Endothelial cell of umbilical vein (primary cell): ENCODE results near the gene RASL10A. TPM values are rescaled to one million over a fixed set of nuclear protein-coding genes. Genes with fewer than 3 reads are reported as not detected.

Experiments used
- BruUV-seq: library from RNA; stranded (reverse); fragments of 400-500 nt; replicated peaks from 2 replicates; lab custom pipeline; 2021; lab: Mats Ljungman, UMichigan
- CTCF ChIA-PET: fragments of 300-600, 350-600 bp; sonication (Branson Sonifier 250); formaldehyde crosslinking; loops from one replicate; lab custom pipeline; 2021; ENCODE audit warnings: antibody characterized with exemption, inconsistent platforms; lab: Charles Lee
- POLR2A ChIA-PET: fragments of 300-600, 350-600 bp; sonication (Branson Sonifier 250); formaldehyde crosslinking; loops from one replicate; lab custom pipeline; 2021; ENCODE audit warnings: antibody characterized with exemption, inconsistent platforms; lab: Charles Lee
- DNase-seq: peaks from one replicate; pipeline ENCODE4 v3.0.0-alpha.2; 2011; ENCODE audit warnings: low read depth, low spot score
- FAIRE-seq: peaks from 2 replicates; lab custom pipeline; 2011; peaks lifted over from hg19 to GRCh38; lab: Jason Lieb, UNC
- H2AFZ ChIP-seq: 2 replicates; pipeline ENCODE4 v1.6.0; 2012; ENCODE audit warnings: low read depth, low read length, control low read depth, inconsistent platforms
- H3K27ac ChIP-seq: 2 replicates; pipeline ENCODE4 v1.5.1; 2011; ENCODE audit warnings: low read depth, mild to moderate bottlenecking, control low read depth, low read length, moderate library complexity; ENCODE audit not compliant: insufficient read depth
- H3K27me3 ChIP-seq, 2 experiments: 2 replicates each; pipeline versions ENCODE4 v1.6.0 to v1.6.1; 2011; ENCODE audit warnings: low read length in 2 of 2, mixed read lengths in 1 of 2; ENCODE audit not compliant: control insufficient read depth in 2 of 2, insufficient read depth in 2 of 2
- H3K36me3 ChIP-seq, 2 experiments: 2 replicates in 1 of 2; 3 replicates in 1 of 2; pipeline ENCODE4 v1.5.1; 2011; ENCODE audit warnings: low read length in 2 of 2, mild to moderate bottlenecking in 1 of 2, moderate library complexity in 1 of 2; ENCODE audit not compliant: control insufficient read depth in 2 of 2, insufficient read depth in 2 of 2; ENCODE audit errors: extremely low read depth in 1 of 2
- H3K4me1 ChIP-seq: 3 replicates; pipeline ENCODE4 v1.5.1; 2011; ENCODE audit warnings: mild to moderate bottlenecking, low read length; ENCODE audit not compliant: control insufficient read depth, insufficient read depth; ENCODE audit errors: extremely low read depth
- H3K4me2 ChIP-seq: 2 replicates; pipeline ENCODE4 v1.6.1; 2011; ENCODE audit warnings: low read length, control low read depth, mixed read lengths; ENCODE audit not compliant: insufficient read depth
- H3K4me3 ChIP-seq, 3 experiments: fragments of 200-600 bp in 1 of 3; sonication (generic), shearing (Covaris generic) in 1 of 3; replicated peaks in 1 of 3; 2 replicates each; pipeline ENCODE4 v1.5.1; 2011 to 2016; ENCODE audit warnings: control low read depth in 3 of 3, low read length in 3 of 3, mild to moderate bottlenecking in 2 of 3, inconsistent platforms in 1 of 3, low read depth in 1 of 3, moderate library complexity in 1 of 3; ENCODE audit not compliant: insufficient read depth in 1 of 3
- H3K79me2 ChIP-seq: 2 replicates; pipeline ENCODE4 v1.6.0; 2012; ENCODE audit warnings: low read length, inconsistent platforms; ENCODE audit not compliant: control insufficient read depth, insufficient read depth
- H3K9ac ChIP-seq: replicated peaks from 2 replicates; pipeline ENCODE3; 2011; ENCODE audit warnings: low read length, control low read depth; ENCODE audit not compliant: insufficient read depth; ENCODE audit errors: extremely low read depth
- H3K9me1 ChIP-seq: replicated peaks from 3 replicates; pipeline ENCODE4 v1.6.0; 2011; ENCODE audit warnings: mild to moderate bottlenecking, low read length; ENCODE audit not compliant: control insufficient read depth, insufficient read depth; ENCODE audit errors: extremely low read depth
- H3K9me3 ChIP-seq: replicated peaks from 2 replicates; pipeline ENCODE4 v1.5.1; 2012; ENCODE audit warnings: low read length, inconsistent platforms; ENCODE audit not compliant: control insufficient read depth, insufficient read depth
- H4K20me1 ChIP-seq: replicated peaks from 2 replicates; pipeline ENCODE3; 2011; ENCODE audit warnings: mild to moderate bottlenecking, low read length; ENCODE audit not compliant: control insufficient read depth, insufficient read depth; ENCODE audit errors: extremely low read depth
- FOS ChIP-seq: IDR thresholded peaks from 2 replicates; pipeline ENCODE4 v1.6.1; 2011; ENCODE audit warnings: mild to moderate bottlenecking, low read length, moderate library complexity, borderline replicate concordance; ENCODE audit not compliant: insufficient read depth
- JUN ChIP-seq: IDR thresholded peaks from 2 replicates; pipeline ENCODE4 v1.6.1; 2011; ENCODE audit warnings: borderline replicate concordance, low read depth; ENCODE audit not compliant: insufficient read length, insufficient read depth
- MYC ChIP-seq: IDR thresholded peaks from one replicate; pipeline ENCODE4 v1.6.1; 2011; ENCODE audit warnings: mild to moderate bottlenecking, low read depth, low read length
- POLR2A ChIP-seq: IDR thresholded peaks from 2 replicates; pipeline ENCODE4 v1.6.1; 2012; ENCODE audit warnings: low read depth, mild to moderate bottlenecking, control low read depth, low read length
- POLR2AphosphoS5 ChIP-seq: IDR thresholded peaks from 2 replicates; pipeline ENCODE4 v1.6.1; 2012; ENCODE audit warnings: low read depth, mild to moderate bottlenecking, control low read depth, low read length, moderate library complexity; ENCODE audit not compliant: insufficient read depth
- dilution Hi-C: fragments of 300-500 bp; cut with MboI; formaldehyde crosslinking; loops from one replicate; pipeline ENCODE4 v1.15.0; 2019; ENCODE audit warnings: low sequenced_read_pairs; ENCODE audit not compliant: extremely low pct_ligation_motif_present
- intact Hi-C: fragments of 100-400 bp; cut with micrococcal nuclease; formaldehyde crosslinking; loops from one replicate; pipeline ENCODE4 v1.10.0; 2022
- microRNA-seq: library from miRNA; unstranded; fragments of <30 nt; microRNA quantifications from one replicate; pipeline ENCODE4 v1.2.0, GENCODE V29; 2021; ENCODE audit warnings: borderline number of aligned reads, borderline replicate concordance
- polyA plus RNA-seq, 4 experiments: library from polyadenylated mRNA; depleted of rRNA in 3 of 4; stranded (reverse) in 3 of 4; unstranded in 1 of 4; fragments of >200 nt; gene quantifications; 2 replicates each; pipeline versions ENCODE4 v1.2.1 to v1.2.3, GENCODE V29; 2011 to 2012; ENCODE audit warnings: missing spikeins in 1 of 4
- small RNA-seq: library from RNA; depleted of rRNA; stranded (forward); fragments of <200 nt; gene quantifications from one replicate; pipeline ENCODE3, GENCODE V24; 2012; ENCODE audit warnings: low replicate concordance, low read depth; ENCODE audit not compliant: insufficient read depth, insufficient read length
- total RNA-seq: library from RNA; stranded (reverse); gene quantifications from 2 replicates; pipeline ENCODE4 v1.2.3, GENCODE V29; 2021
- TF ChIP-seq, protein P1 (sequence below), 2 donors: IDR thresholded peaks; 1 replicate in 1 of 2; 2 replicates in 1 of 2; pipeline ENCODE4 v1.5.1; 2011; ENCODE audit warnings: low read length in 2 of 2, mild to moderate bottlenecking in 2 of 2, moderate library complexity in 2 of 2, control low read depth in 1 of 2, inconsistent platforms in 1 of 2, low read depth in 1 of 2; ENCODE audit not compliant: insufficient read depth in 1 of 2; ENCODE audit errors: extremely low read depth in 1 of 2
- TF ChIP-seq, protein P2 (sequence below): IDR thresholded peaks from 2 replicates; pipeline ENCODE4 v1.6.1; 2011; ENCODE audit not compliant: insufficient read depth, insufficient read length

Gene RASL10A
- total and polyA plus RNA-seq, 2 donors (not counting 3 experiments of a cell fraction or from before 2014, with no cell fraction given), result 1.1 to 1.9 TPM

DNA sequence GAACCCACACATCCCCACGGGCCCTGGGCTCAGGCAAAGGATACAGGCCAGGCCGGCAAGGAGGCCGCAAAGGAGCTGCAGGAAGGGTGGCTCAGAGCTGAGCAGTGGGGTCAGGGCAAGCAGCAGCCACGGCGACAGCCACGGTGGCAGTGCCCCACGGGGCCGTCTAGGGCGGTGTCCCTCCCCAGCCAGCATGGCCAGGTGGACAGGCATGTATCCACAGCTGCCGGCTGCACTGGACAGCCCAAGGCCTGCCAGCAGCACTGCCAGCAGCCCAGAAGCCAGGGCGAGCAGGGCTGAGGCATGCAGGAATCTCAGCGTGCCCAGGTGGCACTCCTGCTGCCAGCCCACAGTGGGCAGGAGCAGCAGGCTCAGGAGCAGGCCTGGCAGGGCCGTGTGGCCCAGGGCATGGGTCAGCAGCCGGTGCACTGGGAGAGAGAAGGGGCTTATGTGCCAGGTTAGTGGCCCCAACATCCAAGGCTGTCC is 51.7 kb downstream of the RASL10A start:
- dilution Hi-C loops, result no loop called here
- BruUV-seq, result no TSS peak
- CTCF ChIA-PET, result no interaction called here
- Histone ChIP-seq H2AFZ (no peak overlapping the region), H4K20me1 (no peaks in the 10 kb centered on the region), H3K9me1 (no peaks in the 10 kb centered on the region), H3K4me3 (no peak overlapping the region), H3K27ac (no peak overlapping the region), H3K79me2 (peaks cover 25% of the 10 kb centered on the region), H3K9me3 (no peaks in the 10 kb centered on the region), H3K4me2 (no peak overlapping the region), H3K27me3 (no peaks in the 10 kb centered on the region), H3K36me3 (peaks cover 4 to 14% of the 10 kb centered on the region in 2 experiments), H3K4me1 (peaks cover 16% of the 10 kb centered on the region), H3K9ac (no peak overlapping the region)
- FAIRE-seq (no peak), DNase-seq (no peak)
- POLR2A ChIA-PET, result no interaction called here
- intact Hi-C loops, result no loop called here
- no peak for TF ChIP-seq MYC
- TF ChIP-seq, protein P1, sequence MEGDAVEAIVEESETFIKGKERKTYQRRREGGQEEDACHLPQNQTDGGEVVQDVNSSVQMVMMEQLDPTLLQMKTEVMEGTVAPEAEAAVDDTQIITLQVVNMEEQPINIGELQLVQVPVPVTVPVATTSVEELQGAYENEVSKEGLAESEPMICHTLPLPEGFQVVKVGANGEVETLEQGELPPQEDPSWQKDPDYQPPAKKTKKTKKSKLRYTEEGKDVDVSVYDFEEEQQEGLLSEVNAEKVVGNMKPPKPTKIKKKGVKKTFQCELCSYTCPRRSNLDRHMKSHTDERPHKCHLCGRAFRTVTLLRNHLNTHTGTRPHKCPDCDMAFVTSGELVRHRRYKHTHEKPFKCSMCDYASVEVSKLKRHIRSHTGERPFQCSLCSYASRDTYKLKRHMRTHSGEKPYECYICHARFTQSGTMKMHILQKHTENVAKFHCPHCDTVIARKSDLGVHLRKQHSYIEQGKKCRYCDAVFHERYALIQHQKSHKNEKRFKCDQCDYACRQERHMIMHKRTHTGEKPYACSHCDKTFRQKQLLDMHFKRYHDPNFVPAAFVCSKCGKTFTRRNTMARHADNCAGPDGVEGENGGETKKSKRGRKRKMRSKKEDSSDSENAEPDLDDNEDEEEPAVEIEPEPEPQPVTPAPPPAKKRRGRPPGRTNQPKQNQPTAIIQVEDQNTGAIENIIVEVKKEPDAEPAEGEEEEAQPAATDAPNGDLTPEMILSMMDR (IDR thresholded peaks at IDR 0.05; ENCODE audit: extremely low read depth in 1 of 2, insufficient read depth in 1 of 2, low read depth in 1 of 2, low read length in 2 of 2), result no peak
- TF ChIP-seq POLR2AphosphoS5, result no peak
- no peak for TF ChIP-seq JUN
- TF ChIP-seq, protein P2, sequence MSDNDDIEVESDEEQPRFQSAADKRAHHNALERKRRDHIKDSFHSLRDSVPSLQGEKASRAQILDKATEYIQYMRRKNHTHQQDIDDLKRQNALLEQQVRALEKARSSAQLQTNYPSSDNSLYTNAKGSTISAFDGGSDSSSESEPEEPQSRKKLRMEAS, result no peak
- TF ChIP-seq FOS, result no peak
- no peak for TF ChIP-seq POLR2A

Small RNA genes within 50 kb of the gene (microRNA-seq; reads per million reads assigned to microRNA genes)
- 6.1 reads per million, percentile 16 among the genes with 10 or more reads in this experiment for gene MIR3653

Small RNA genes within 50 kb of the gene (small RNA-seq; reads per million reads assigned to genes)
- not detected for gene MIR3653

Other genes with a start within 250 kb of the RASL10A start
- gene KREMEN1, start 242.7 kb downstream of the RASL10A start, total RNA-seq, result 0.99 and 1.1 TPM in 2 replicates
- gene KREMEN1, start 242.7 kb downstream of the RASL10A start, polyA plus RNA-seq, result 0.58 and 0.81 TPM in 2 replicates
- 0.39 and 0.51 TPM in 2 replicates for gene EMID1, start 109.8 kb downstream of the RASL10A start, total RNA-seq
- 0.56 and 0.75 TPM in 2 replicates for gene EMID1, start 109.8 kb downstream of the RASL10A start, polyA plus RNA-seq
- gene RHBDD3, start 47.7 kb downstream of the RASL10A start, total RNA-seq, result 31.3 and 36.3 TPM in 2 replicates
- gene RHBDD3, start 47.7 kb downstream of the RASL10A start, polyA plus RNA-seq, result 37.2 and 46.0 TPM in 2 replicates
- gene EWSR1, start 47.4 kb downstream of the RASL10A start, total RNA-seq, result 302 and 305 TPM in 2 replicates
- 563 and 588 TPM in 2 replicates for gene EWSR1, start 47.4 kb downstream of the RASL10A start, polyA plus RNA-seq
- 42.1 and 44.0 TPM in 2 replicates for gene GAS2L1, start 9.0 kb downstream of the RASL10A start, total RNA-seq
- 30.5 and 39.3 TPM in 2 replicates for gene GAS2L1, start 9.0 kb downstream of the RASL10A start, polyA plus RNA-seq
- 102 and 107 TPM in 2 replicates for gene AP1B1, start 72.9 kb upstream of the RASL10A start, total RNA-seq
- gene AP1B1, start 72.9 kb upstream of the RASL10A start, polyA plus RNA-seq, result 131 and 188 TPM in 2 replicates
- not detected in 2 replicates for gene RFPL1, start 122.9 kb upstream of the RASL10A start, total RNA-seq
- gene RFPL1, start 122.9 kb upstream of the RASL10A start, polyA plus RNA-seq, result not detected in 2 replicates
- 0.09 and 1.5 TPM in 2 replicates for gene NEFH, start 164.5 kb upstream of the RASL10A start, total RNA-seq
- 0.33 and 0.59 TPM in 2 replicates for gene NEFH, start 164.5 kb upstream of the RASL10A start, polyA plus RNA-seq
- gene THOC5, start 238.1 kb upstream of the RASL10A start, total RNA-seq, result 73.8 and 82.9 TPM in 2 replicates
- gene THOC5, start 238.1 kb upstream of the RASL10A start, polyA plus RNA-seq, result 35.0 and 37.8 TPM in 2 replicates